Suprapubic skin (tissue), 4 donors: ENCODE measurements around the gene PTGIR. TPM values are rescaled to one million over a fixed set of nuclear protein-coding genes. Genes with fewer than 3 reads are reported as not detected.

Experiments used
- DNase-seq, 2 donors: peaks; one replicate each; pipeline ENCODE4 v3.0.0-alpha.2; 2019; ENCODE audit warnings: low spot score in 2 of 2
- H3K27ac ChIP-seq: fragments of 200-600 bp; sonication (generic); one replicate; pipeline ENCODE4 v1.5.1; 2019
- H3K27me3 ChIP-seq: fragments of 200-600 bp; sonication (generic); one replicate; pipeline ENCODE4 v1.5.1; 2019
- H3K36me3 ChIP-seq: fragments of 200-600 bp; sonication (generic); one replicate; pipeline ENCODE4 v1.5.1; 2019
- H3K4me1 ChIP-seq: fragments of 200-600 bp; sonication (generic); one replicate; pipeline ENCODE4 v1.5.1; 2019
- H3K4me3 ChIP-seq: fragments of 200-600 bp; sonication (generic); one replicate; pipeline ENCODE4 v1.5.1; 2019; ENCODE audit warnings: mild to moderate bottlenecking
- H3K9me3 ChIP-seq: fragments of 200-600 bp; sonication (generic); one replicate; pipeline ENCODE4 v1.5.1; 2019
- CTCF ChIP-seq, 2 donors: fragments of 200-600 bp in 1 of 2; fragments of 450-650 bp in 1 of 2; sonication (generic) in 1 of 2; IDR thresholded peaks; one replicate each; pipeline ENCODE4 v1.5.1; 2016 to 2019; ENCODE audit warnings: antibody characterized with exemption in 2 of 2, mild to moderate bottlenecking in 1 of 2, moderate library complexity in 1 of 2
- EP300 ChIP-seq: sonication (generic); formaldehyde crosslinking; IDR thresholded peaks from one replicate; pipeline ENCODE4 v1.6.1; 2017; ENCODE audit warnings: antibody characterized with exemption
- POLR2A ChIP-seq, 2 donors: fragments of 450-650 bp; IDR thresholded peaks; one replicate each; pipeline ENCODE4 v1.6.1; 2017; ENCODE audit warnings: antibody characterized with exemption in 2 of 2, mild to moderate bottlenecking in 2 of 2, moderate library complexity in 2 of 2
- POLR2AphosphoS5 ChIP-seq, 3 donors: sonication (generic); formaldehyde crosslinking; IDR thresholded peaks; one replicate each; pipeline ENCODE4 v1.6.1; 2017; ENCODE audit warnings: antibody characterized with exemption in 3 of 3
- WGBS: methylation state at CpG from one replicate; pipeline ENCODE4 v1.1.5; 2018; 5-methylcytosine and 5-hydroxymethylcytosine counted together
- total RNA-seq, 4 donors: library from RNA; depleted of rRNA; stranded (reverse); fragments of >200 nt; gene quantifications; one replicate each; pipeline ENCODE4 v1.1.0, GENCODE V29; 2016

Gene PTGIR
- total RNA-seq, 4 donors from 2014 or later, result 0.57 to 6.7 (median 2.4) TPM

DNA sequence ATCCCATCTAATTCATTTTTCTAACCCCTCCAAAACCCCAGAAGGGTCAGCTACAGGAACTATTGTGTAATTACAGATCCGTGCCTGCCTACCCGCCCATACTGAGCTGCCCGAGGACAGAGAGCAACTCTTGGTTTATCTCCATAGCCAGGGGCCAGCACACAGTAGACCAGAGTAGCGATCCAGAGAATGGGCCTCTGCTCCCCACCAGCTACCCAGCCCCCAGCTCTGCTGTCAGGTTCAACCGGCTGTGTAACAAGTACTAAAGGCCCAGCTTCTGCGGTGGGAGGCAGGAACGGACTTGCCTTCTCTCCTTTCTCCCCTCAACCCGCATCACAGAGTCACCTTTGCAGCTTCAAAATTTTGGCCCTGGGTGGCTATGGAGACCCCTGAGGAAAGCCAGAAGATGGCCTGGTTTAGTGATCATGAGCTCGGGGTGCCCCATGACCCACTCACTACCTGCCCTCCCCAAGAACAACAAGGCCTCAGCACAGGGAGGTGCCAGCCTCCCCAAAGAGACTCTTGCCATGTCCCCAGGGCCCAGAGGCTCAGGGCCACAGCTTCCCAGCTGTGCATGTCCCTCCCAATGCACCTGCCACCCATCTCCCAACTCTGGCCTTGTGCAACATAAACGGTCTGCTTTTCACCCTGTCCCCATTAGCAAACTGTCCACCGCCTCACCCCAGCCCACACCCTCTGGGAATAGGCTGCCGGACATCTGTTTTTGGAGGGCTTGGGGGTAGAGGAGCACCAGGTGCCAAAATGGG, 18.0 kb downstream of the PTGIR start:
- no peaks in the 10 kb centered on the region for H3K27me3 ChIP-seq
- no peaks in the 10 kb centered on the region for H3K9me3 ChIP-seq
- peak; percentile 47 to 72 for DNase-seq
- peaks cover 66% of the 10 kb centered on the region for H3K4me1 ChIP-seq
- TF ChIP-seq POLR2A (IDR thresholded peaks at IDR 0.05), result no peak
- no peak for TF ChIP-seq CTCF (IDR thresholded peaks at IDR 0.05)
- no peak for TF ChIP-seq EP300
- no peak for TF ChIP-seq POLR2AphosphoS5 (IDR thresholded peaks at IDR 0.05)
- WGBS, result 76% methylated on average over 12 of the region's 12 CpGs
- no peak overlapping the region for H3K27ac ChIP-seq
- no peak overlapping the region for H3K4me3 ChIP-seq
- H3K36me3 ChIP-seq, result peaks cover 54% of the 10 kb centered on the region

DNA sequence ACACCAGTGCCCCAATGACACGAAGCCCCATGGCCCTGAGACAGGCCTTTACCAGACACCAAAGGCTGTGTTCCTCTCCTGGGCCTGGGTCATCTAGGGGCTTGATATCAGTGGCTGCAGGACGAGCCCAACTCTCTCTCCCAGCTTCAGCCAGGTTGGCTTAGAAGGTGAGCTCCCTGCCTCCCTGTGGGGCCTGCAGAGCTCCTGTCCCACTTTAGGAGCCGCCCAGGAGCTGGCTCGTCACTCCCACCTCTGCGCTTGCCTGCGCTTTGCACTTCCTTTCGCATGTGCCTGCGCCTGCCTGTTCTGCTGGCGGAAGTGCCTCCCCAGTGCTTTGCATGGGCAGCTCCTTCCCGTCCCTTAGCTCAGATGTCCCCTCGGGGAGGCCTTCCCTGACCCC, 18.9 kb downstream of the PTGIR start:
- Histone ChIP-seq H3K27ac (no peak overlapping the region), H3K27me3 (no peaks in the 10 kb centered on the region), H3K9me3 (no peaks in the 10 kb centered on the region), H3K4me1 (peaks cover 58% of the 10 kb centered on the region), H3K4me3 (no peak overlapping the region), H3K36me3 (peaks cover 54% of the 10 kb centered on the region)
- DNase-seq, result peak; percentile 48 to 66
- TF ChIP-seq CTCF (IDR thresholded peaks at IDR 0.05) (no peak), POLR2A (IDR thresholded peaks at IDR 0.05) (no peak), EP300 (no peak), POLR2AphosphoS5 (IDR thresholded peaks at IDR 0.05) (no peak)
- WGBS, result 76% methylated on average over 9 of the region's 11 CpGs

DNA sequence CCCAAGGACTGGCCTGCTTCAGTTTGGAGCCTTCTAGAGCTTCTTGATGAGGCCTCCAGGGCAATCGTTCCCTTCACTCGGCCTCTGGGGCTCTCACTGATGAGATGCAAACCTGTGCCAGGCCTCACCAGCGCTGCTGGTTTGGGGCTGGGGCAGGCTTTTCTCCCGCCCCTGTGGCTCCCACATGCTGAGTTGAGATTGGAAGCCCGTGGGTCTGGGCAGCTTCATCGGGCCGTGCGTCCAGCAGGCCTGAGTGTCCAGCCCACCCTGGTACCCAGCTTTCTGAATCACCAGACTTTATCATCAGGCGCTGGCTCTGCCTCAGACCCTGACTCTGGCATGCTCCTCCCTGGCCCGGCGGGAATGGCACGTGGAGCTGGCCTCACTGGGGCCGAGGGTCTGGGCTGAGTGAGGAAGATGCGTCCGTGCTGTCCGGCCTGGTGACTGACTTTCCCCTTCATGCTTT, 19.5 kb downstream of the PTGIR start:
- no peak for TF ChIP-seq POLR2A (IDR thresholded peaks at IDR 0.05)
- no peak for TF ChIP-seq EP300
- no peak for TF ChIP-seq POLR2AphosphoS5 (IDR thresholded peaks at IDR 0.05)
- TF ChIP-seq CTCF (IDR thresholded peaks at IDR 0.05), result no peak
- no peaks in the 10 kb centered on the region for H3K9me3 ChIP-seq
- 91% methylated on average over 8 of the region's 16 CpGs for WGBS
- peaks cover 48% of the 10 kb centered on the region for H3K36me3 ChIP-seq
- peaks cover 55% of the 10 kb centered on the region for H3K4me1 ChIP-seq
- H3K4me3 ChIP-seq, result no peak overlapping the region
- DNase-seq, result peak; percentile 56 to 73
- H3K27me3 ChIP-seq, result no peaks in the 10 kb centered on the region
- H3K27ac ChIP-seq, result peak overlapping the region; percentile 29

DNA sequence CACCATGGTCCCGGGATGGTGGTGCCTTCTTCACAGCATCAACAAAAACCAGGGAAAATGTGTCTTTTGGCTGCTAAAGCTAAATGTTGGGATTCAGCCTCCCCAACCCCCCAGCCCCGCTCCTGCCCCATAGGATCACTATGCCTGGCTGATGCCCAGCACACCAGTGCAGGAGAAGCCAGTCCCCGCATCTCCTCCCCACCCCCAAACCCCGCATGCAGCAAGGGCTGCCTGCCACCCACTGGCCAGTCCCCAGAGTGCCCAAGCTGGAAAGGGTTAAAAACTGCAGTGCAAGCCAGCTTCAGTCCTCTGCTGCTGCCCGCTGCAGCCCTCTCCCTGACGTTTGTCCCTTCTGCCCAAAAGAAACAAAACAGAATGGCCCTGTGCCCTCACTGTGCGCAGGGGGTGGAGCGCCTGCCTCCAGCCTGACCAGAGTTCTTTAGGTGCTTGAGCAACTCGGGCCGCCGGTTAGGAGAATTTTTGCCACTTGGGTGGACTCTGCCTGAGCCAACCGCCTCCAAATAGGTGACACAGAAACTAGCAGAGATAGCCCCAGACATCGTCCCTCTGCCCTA, 20.0 kb downstream of the PTGIR start:
- 76% methylated on average over 11 of the region's 13 CpGs for WGBS
- Histone ChIP-seq H3K4me3 (no peak overlapping the region), H3K4me1 (peaks cover 58% of the 10 kb centered on the region), H3K27ac (peak overlapping the region; percentile 29), H3K36me3 (peaks cover 43% of the 10 kb centered on the region), H3K9me3 (no peaks in the 10 kb centered on the region), H3K27me3 (no peaks in the 10 kb centered on the region)
- DNase-seq, result peak in 1 of 2 donors; percentile 67
- TF ChIP-seq POLR2AphosphoS5 (IDR thresholded peaks at IDR 0.05) (no peak), POLR2A (IDR thresholded peaks at IDR 0.05) (no peak), CTCF (IDR thresholded peaks at IDR 0.05) (no peak), EP300 (no peak)

DNA sequence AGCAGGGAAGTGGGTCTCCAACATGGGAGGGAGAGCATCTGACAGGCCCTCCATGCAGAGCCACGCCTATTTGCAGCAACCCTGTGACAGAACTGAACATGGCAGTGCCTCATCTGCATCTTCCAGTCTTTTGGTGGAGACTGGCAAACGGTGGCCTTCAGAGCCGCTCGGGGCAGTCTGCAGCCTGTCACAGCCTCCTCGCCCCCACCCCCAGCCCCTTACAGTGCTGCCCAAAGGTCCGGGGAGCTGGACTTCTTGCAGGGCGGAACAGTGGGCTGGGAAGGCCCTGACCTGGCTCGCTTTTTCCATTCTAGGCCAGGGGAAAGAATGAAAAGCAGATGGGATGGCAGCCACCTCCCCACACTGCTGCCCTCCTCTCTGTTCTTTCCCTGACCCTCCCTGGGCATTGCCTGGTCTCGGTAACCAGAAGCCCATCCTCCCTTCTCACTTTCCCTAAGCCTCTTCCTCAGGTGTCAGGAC, 21.1 kb downstream of the PTGIR start:
- peaks cover 32% of the 10 kb centered on the region for H3K36me3 ChIP-seq
- DNase-seq, result peak in 1 of 2 donors; percentile 69
- no peaks in the 10 kb centered on the region for H3K27me3 ChIP-seq
- no peak overlapping the region for H3K27ac ChIP-seq
- TF ChIP-seq EP300 (no peak), CTCF (IDR thresholded peaks at IDR 0.05) (no peak)
- peaks cover 58% of the 10 kb centered on the region for H3K4me1 ChIP-seq
- H3K4me3 ChIP-seq, result peak overlapping the region; percentile 78
- H3K9me3 ChIP-seq, result no peaks in the 10 kb centered on the region
- WGBS, result 69% methylated on average over 9 of the region's 9 CpGs
